ENCODE results near the gene DCLK3. TPM values are rescaled to one million over a fixed set of nuclear protein-coding genes. Genes with fewer than 3 reads are reported as not detected.

The DCLK3 gene
- total and polyA plus RNA-seq, 2 of the 13 experiments (the other 11 are each of a cell fraction or from before 2014, with no cell fraction given): not detected

GRCh38 chr3:36813305-36813704 lies 49.0 kb upstream of the DCLK3 start (continued):
- TF ChIP-seq, protein P1, sequence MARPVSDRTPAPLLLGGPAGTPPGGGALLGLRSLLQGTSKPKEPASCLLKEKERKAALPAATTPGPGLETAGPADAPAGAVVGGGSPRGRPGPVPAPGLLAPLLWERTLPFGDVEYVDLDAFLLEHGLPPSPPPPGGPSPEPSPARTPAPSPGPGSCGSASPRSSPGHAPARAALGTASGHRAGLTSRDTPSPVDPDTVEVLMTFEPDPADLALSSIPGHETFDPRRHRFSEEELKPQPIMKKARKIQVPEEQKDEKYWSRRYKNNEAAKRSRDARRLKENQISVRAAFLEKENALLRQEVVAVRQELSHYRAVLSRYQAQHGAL (CRISPR knock-in tag; IDR thresholded peaks at IDR 0.05; ENCODE audit: not compliant biosample characterization): no peak

DNA sequence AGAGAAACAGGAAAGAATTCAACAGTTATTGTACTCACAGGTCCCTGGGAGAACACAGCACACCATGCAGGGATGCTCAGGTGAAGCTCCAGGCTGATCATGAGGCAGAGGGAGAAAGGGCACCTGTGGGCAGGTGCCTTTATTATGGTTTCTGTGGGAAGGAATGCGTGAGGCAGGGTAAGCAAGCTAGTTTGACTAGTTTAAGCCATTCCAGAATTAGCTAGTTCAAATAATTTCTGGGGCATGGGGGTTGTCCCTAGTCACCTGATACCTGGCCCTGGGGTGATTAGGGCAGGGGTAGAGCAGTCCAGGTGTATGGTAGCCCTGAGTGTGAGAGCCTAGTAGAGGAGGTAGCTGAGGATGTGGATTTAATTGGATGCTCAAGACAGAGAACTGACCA lies 47.9 kb upstream of the DCLK3 start:
- DNase-seq (ENCODE audit: low spot score) (no peak), FAIRE-seq (no peak), ATAC-seq (no peak)
- Histone ChIP-seq H3K36me3 (replicated peaks in 1 of 2; ENCODE audit: control insufficient read depth in 1 of 2, insufficient read depth in 2 of 2, low read length in 2 of 2) (no peaks in the 10 kb centered on the region), H3K4me1 (ENCODE audit: insufficient read depth, low read length) (no peaks in the 10 kb centered on the region), H3K27ac (ENCODE audit: extremely low read length, insufficient read depth, low read length) (no peak overlapping the region), H3K4me2 (ENCODE audit: low read depth, low read length) (no peak overlapping the region), H3K9me3 (ENCODE audit: low read length) (no peaks in the 10 kb centered on the region), H3K4me3 (replicated peaks in 1 of 3; ENCODE audit: insufficient read depth in 1 of 3, low read depth in 2 of 3, low read length in 3 of 3) (no peak overlapping the region), H3K27me3 (ENCODE audit: control insufficient read depth in 1 of 2, insufficient read depth in 2 of 2, low read length in 2 of 2) (peaks cover 0 to 12% of the 10 kb centered on the region in 2 experiments; a peak in 3 of 5 replicates), H2AFZ (ENCODE audit: low read length) (no peak overlapping the region), H3K9ac (ENCODE audit: insufficient read depth, low read depth, low read length) (no peak overlapping the region), H3K79me2 (ENCODE audit: insufficient read depth, low read length) (no peaks in the 10 kb centered on the region), H4K20me1 (ENCODE audit: insufficient read depth, low read length) (no peaks in the 10 kb centered on the region)
- no TSS peak for BruUV-seq (replicated peaks)
- in situ Hi-C loops (cut with HindIII; ENCODE audit: extremely low pct_ligation_motif_present, low pct_unique_long_range_greater_than_20kb): no loop called here
- no peak for TF ChIP-seq TSC22D2 (CRISPR knock-in tag; IDR thresholded peaks at IDR 0.05; ENCODE audit: borderline replicate concordance)
- TF ChIP-seq ZNF260 (CRISPR knock-in tag; IDR thresholded peaks at IDR 0.05; ENCODE audit: borderline replicate concordance, low read depth): no peak
- no peak for TF ChIP-seq STAT6 (CRISPR knock-in tag; IDR thresholded peaks at IDR 0.05; ENCODE audit: borderline replicate concordance)
- TF ChIP-seq, protein P2, sequence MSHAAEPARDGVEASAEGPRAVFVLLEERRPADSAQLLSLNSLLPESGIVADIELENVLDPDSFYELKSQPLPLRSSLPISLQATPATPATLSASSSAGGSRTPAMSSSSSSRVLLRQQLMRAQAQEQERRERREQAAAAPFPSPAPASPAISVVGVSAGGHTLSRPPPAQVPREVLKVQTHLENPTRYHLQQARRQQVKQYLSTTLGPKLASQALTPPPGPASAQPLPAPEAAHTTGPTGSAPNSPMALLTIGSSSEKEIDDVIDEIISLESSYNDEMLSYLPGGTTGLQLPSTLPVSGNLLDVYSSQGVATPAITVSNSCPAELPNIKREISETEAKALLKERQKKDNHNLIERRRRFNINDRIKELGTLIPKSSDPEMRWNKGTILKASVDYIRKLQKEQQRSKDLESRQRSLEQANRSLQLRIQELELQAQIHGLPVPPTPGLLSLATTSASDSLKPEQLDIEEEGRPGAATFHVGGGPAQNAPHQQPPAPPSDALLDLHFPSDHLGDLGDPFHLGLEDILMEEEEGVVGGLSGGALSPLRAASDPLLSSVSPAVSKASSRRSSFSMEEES (CRISPR knock-in tag; IDR thresholded peaks at IDR 0.05): no peak
- TF ChIP-seq ZNF232 (CRISPR knock-in tag; IDR thresholded peaks at IDR 0.05; ENCODE audit: borderline replicate concordance): no peak
- TF ChIP-seq PITX1 (CRISPR knock-in tag; IDR thresholded peaks at IDR 0.05): no peak
- ChIA-PET POLR2A (no interaction called here), CTCF (ENCODE audit: low intra/inter-chr PET ratio, low total read pairs) (no interaction called here)
- intact Hi-C loops (cut with micrococcal nuclease; ENCODE audit: unreplicated experiment): no loop called here
- WGBS (ENCODE audit: low lambda C conversion rate): 0% methylated on average over 1 of the region's 1 CpG
